WTC11 (cell line): ENCODE measurements around the gene FGD5. TPM values are rescaled to one million over a fixed set of nuclear protein-coding genes. Genes with fewer than 3 reads are reported as not detected.

Source experiments
- ATF1 ChIP-seq: sonication (generic); formaldehyde crosslinking; IDR thresholded peaks from 2 replicates; pipeline ENCODE4 v1.8.1; 2023; ENCODE audit warnings: mild to moderate bottlenecking, moderate library complexity, missing genetic modification reagents
- E2F1 ChIP-seq: sonication (generic); formaldehyde crosslinking; IDR thresholded peaks from 2 replicates; pipeline ENCODE4 v1.8.0; 2022; ENCODE audit warnings: mild to moderate bottlenecking, missing genetic modification reagents
- ESRRA ChIP-seq: sonication (generic); formaldehyde crosslinking; IDR thresholded peaks from 2 replicates; pipeline ENCODE4 v1.8.1; 2022; ENCODE audit warnings: mild to moderate bottlenecking, missing genetic modification reagents, borderline replicate concordance
- FOXP1 ChIP-seq: sonication (generic); formaldehyde crosslinking; IDR thresholded peaks from 2 replicates; pipeline ENCODE4 v1.8.0; 2022; ENCODE audit warnings: missing genetic modification reagents, mild to moderate bottlenecking, moderate library complexity, borderline replicate concordance
- GRHL2 ChIP-seq: fragments of 250-450 bp; sonication (Bioruptor Pico); IDR thresholded peaks from 2 replicates; pipeline ENCODE4 v1.8.0; 2022; ENCODE audit warnings: mild to moderate bottlenecking, moderate library complexity; ENCODE audit not compliant: insufficient replicate concordance, severe bottlenecking
- HMGA2 ChIP-seq: fragments of 250-450 bp; sonication (Bioruptor Pico); IDR thresholded peaks from 2 replicates; pipeline ENCODE4 v1.4.0; 2021; ENCODE audit warnings: mild to moderate bottlenecking, moderate library complexity
- IRF2 ChIP-seq: sonication (generic); formaldehyde crosslinking; IDR thresholded peaks from 2 replicates; pipeline ENCODE4 v1.8.0; 2022; ENCODE audit warnings: low read depth, missing genetic modification reagents, borderline replicate concordance
- MYBL2 ChIP-seq: sonication (generic); formaldehyde crosslinking; IDR thresholded peaks from 2 replicates; pipeline ENCODE4 v1.8.1; 2023; ENCODE audit warnings: mild to moderate bottlenecking, moderate library complexity, missing genetic modification reagents
- PRRX2 ChIP-seq: fragments of 250-450 bp; sonication (Bioruptor Pico); IDR thresholded peaks from 2 replicates; pipeline ENCODE4 v1.8.0; 2021; ENCODE audit warnings: mild to moderate bottlenecking
- ZNF219 ChIP-seq: sonication (generic); formaldehyde crosslinking; IDR thresholded peaks from 2 replicates; pipeline ENCODE4 v1.8.0; 2023; ENCODE audit warnings: missing genetic modification reagents, mild to moderate bottlenecking, borderline replicate concordance
- ZNF396 ChIP-seq: fragments of 250-450 bp; sonication (Bioruptor Pico); IDR thresholded peaks from 2 replicates; pipeline ENCODE4 v1.8.0; 2021; ENCODE audit warnings: mild to moderate bottlenecking, moderate library complexity, borderline replicate concordance
- ZNF532 ChIP-seq: fragments of 250-450 bp; sonication (Bioruptor Pico); IDR thresholded peaks from 2 replicates; pipeline ENCODE4 v1.9.0; 2021; ENCODE audit warnings: mild to moderate bottlenecking, borderline replicate concordance
- total RNA-seq: library from RNA; stranded (reverse); gene quantifications from 3 replicates; pipeline ENCODE4 v1.2.3, GENCODE V29; 2021
- TF ChIP-seq, protein P1 (sequence below): sonication (generic); formaldehyde crosslinking; IDR thresholded peaks from 2 replicates; pipeline ENCODE4 v1.8.1; 2023; ENCODE audit warnings: mild to moderate bottlenecking, moderate library complexity, missing genetic modification reagents
- TF ChIP-seq, protein P2 (sequence below): sonication (generic); formaldehyde crosslinking; IDR thresholded peaks from 2 replicates; pipeline ENCODE4 v1.8.1; 2023; ENCODE audit warnings: mild to moderate bottlenecking, missing genetic modification reagents, borderline replicate concordance
- TF ChIP-seq, protein P3 (sequence below): sonication (generic); formaldehyde crosslinking; IDR thresholded peaks from 2 replicates; pipeline ENCODE4 v1.8.1; 2022; ENCODE audit warnings: mild to moderate bottlenecking, moderate library complexity, missing genetic modification reagents
- TF ChIP-seq, protein P4 (sequence below): fragments of 250-450 bp; sonication (Bioruptor Pico); IDR thresholded peaks from 2 replicates; pipeline ENCODE4 v1.8.0; 2021; ENCODE audit warnings: mild to moderate bottlenecking

Gene FGD5
- total RNA-seq, 1 experiment from 2014 or later, result 18.3 TPM

DNA sequence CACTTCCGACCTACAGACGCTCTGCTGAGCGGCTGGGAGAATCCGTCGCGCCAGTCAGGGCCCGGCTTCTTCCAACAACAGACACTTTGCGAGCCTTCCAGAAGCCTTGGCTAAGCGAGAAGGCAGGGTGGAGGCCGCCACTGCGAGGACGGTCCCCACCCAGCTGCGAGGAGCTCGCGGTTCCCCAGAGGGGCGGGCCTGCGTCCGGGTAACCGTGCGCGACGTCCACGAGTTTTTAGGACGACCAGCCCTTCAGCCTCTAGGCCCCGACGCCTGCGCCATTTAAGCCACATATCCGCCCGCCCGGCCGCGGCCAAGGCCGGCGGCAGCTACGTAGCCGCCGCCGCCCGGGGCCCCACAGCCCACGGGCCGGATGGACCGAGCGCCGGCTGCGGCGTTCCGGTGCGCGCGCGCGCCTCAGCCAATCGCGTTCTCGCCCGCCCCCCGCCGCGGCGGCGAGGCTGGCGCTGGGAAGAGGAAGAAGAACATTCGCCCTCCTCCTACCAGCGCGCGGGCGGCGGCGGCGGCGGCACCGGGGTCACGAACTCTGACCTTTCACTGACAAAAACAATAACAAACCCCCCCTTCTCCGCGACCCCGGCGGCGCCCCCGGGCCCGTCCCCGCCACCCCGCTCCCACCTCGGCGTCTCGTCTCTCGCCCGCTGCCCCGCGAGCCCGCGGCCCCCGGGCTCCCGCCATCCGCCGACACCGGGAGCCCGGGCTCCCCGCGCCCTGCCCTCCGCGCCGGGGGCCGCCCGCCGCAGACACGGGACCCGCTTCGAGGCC lies 128.5 kb downstream of the FGD5 start, which contains the start of gene NR2C2 (continued):
- TF ChIP-seq, protein P1, sequence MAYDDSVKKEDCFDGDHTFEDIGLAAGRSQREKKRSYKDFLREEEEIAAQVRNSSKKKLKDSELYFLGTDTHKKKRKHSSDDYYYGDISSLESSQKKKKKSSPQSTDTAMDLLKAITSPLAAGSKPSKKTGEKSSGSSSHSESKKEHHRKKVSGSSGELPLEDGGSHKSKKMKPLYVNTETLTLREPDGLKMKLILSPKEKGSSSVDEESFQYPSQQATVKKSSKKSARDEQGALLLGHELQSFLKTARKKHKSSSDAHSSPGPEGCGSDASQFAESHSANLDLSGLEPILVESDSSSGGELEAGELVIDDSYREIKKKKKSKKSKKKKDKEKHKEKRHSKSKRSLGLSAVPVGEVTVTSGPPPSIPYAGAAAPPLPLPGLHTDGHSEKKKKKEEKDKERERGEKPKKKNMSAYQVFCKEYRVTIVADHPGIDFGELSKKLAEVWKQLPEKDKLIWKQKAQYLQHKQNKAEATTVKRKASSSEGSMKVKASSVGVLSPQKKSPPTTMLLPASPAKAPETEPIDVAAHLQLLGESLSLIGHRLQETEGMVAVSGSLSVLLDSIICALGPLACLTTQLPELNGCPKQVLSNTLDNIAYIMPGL (CRISPR knock-in tag), result 0 out of 2 replicates have a peak, but pooled peaks have one; percentile 42
- TF ChIP-seq ZNF532 (no peak), FOXP1 (peak; percentile 51; the same call in 1 of the 2 replicates), E2F1 (CRISPR knock-in tag) (no peak), HMGA2 (CRISPR knock-in tag) (no peak), ZNF396 (CRISPR knock-in tag) (no peak), MYBL2 (CRISPR knock-in tag) (peak; percentile 27; the same call in 1 of the 2 replicates), ATF1 (CRISPR knock-in tag) (no peak), ZNF219 (CRISPR knock-in tag) (no peak), PRRX2 (CRISPR knock-in tag) (no peak), IRF2 (no peak), ESRRA (CRISPR knock-in tag) (no peak), GRHL2 (CRISPR knock-in tag) (no peak)
- TF ChIP-seq, protein P2, sequence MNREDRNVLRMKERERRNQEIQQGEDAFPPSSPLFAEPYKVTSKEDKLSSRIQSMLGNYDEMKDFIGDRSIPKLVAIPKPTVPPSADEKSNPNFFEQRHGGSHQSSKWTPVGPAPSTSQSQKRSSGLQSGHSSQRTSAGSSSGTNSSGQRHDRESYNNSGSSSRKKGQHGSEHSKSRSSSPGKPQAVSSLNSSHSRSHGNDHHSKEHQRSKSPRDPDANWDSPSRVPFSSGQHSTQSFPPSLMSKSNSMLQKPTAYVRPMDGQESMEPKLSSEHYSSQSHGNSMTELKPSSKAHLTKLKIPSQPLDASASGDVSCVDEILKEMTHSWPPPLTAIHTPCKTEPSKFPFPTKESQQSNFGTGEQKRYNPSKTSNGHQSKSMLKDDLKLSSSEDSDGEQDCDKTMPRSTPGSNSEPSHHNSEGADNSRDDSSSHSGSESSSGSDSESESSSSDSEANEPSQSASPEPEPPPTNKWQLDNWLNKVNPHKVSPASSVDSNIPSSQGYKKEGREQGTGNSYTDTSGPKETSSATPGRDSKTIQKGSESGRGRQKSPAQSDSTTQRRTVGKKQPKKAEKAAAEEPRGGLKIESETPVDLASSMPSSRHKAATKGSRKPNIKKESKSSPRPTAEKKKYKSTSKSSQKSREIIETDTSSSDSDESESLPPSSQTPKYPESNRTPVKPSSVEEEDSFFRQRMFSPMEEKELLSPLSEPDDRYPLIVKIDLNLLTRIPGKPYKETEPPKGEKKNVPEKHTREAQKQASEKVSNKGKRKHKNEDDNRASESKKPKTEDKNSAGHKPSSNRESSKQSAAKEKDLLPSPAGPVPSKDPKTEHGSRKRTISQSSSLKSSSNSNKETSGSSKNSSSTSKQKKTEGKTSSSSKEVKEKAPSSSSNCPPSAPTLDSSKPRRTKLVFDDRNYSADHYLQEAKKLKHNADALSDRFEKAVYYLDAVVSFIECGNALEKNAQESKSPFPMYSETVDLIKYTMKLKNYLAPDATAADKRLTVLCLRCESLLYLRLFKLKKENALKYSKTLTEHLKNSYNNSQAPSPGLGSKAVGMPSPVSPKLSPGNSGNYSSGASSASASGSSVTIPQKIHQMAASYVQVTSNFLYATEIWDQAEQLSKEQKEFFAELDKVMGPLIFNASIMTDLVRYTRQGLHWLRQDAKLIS (CRISPR knock-in tag), result no peak
- TF ChIP-seq, protein P3, sequence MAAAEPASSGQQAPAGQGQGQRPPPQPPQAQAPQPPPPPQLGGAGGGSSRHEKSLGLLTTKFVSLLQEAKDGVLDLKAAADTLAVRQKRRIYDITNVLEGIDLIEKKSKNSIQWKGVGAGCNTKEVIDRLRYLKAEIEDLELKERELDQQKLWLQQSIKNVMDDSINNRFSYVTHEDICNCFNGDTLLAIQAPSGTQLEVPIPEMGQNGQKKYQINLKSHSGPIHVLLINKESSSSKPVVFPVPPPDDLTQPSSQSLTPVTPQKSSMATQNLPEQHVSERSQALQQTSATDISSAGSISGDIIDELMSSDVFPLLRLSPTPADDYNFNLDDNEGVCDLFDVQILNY (CRISPR knock-in tag), result 0 out of 2 replicates have a peak, but pooled peaks have one; percentile 59
- TF ChIP-seq, protein P4, sequence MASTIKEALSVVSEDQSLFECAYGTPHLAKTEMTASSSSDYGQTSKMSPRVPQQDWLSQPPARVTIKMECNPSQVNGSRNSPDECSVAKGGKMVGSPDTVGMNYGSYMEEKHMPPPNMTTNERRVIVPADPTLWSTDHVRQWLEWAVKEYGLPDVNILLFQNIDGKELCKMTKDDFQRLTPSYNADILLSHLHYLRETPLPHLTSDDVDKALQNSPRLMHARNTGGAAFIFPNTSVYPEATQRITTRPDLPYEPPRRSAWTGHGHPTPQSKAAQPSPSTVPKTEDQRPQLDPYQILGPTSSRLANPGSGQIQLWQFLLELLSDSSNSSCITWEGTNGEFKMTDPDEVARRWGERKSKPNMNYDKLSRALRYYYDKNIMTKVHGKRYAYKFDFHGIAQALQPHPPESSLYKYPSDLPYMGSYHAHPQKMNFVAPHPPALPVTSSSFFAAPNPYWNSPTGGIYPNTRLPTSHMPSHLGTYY, result no peak
- TF ChIP-seq, all 79 proteins: peak for 11
